ENCODE measurements around the gene PINK1.

GRCh38 chr1:20681999-20682398 lies 48.7 kb downstream of the PINK1 start:
- no peak for TF ChIP-seq CTCF (IDR thresholded peaks at IDR 0.05; ENCODE audit: poor library complexity)
- no peak for TF ChIP-seq EZH2phosphoT487 (IDR thresholded peaks at IDR 0.05; ENCODE audit: low read depth, severe bottlenecking, unreplicated experiment)
